Left lung (tissue), 10 donors: Measurements from ENCODE around the gene AMZ1. TPM values are rescaled to one million over a fixed set of nuclear protein-coding genes. Genes with fewer than 3 reads are reported as not detected.
A peak's percentile ranks its signal among the peaks of the same experiment; 100 is the strongest.

Experiments
- ATAC-seq: fragments of 200-7000 bp; cut with Tn5 transposase; one replicate; pipeline ENCODE4 v1.9.1; 2020; ENCODE audit warnings: moderate library complexity
- DNase-seq, 4 donors: peaks; one replicate each; pipeline ENCODE4 v3.0.0-alpha.2; 2013 to 2020
- H3K27ac ChIP-seq, 2 donors: fragments of 200-600 bp; sonication (generic) in 1 of 2; one replicate each; pipeline versions ENCODE4 v1.5.0 to v1.8.0; 2020 to 2021
- H3K27me3 ChIP-seq, 2 donors: fragments of 200-600 bp; sonication (generic) in 1 of 2; one replicate each; pipeline versions ENCODE4 v1.5.0 to v1.8.0; 2020 to 2021
- H3K36me3 ChIP-seq, 2 donors: fragments of 200-600 bp; sonication (generic) in 1 of 2; one replicate each; pipeline versions ENCODE4 v1.5.0 to v1.8.0; 2020 to 2021
- H3K4me1 ChIP-seq, 2 donors: fragments of 200-600 bp; one replicate each; pipeline ENCODE4 v1.8.0; 2021
- H3K4me3 ChIP-seq, 2 donors: fragments of 200-600 bp; sonication (generic) in 1 of 2; one replicate each; pipeline versions ENCODE4 v1.5.0 to v1.8.0; 2020 to 2021; ENCODE audit warnings: mild to moderate bottlenecking in 1 of 2
- H3K9me3 ChIP-seq, 2 donors: fragments of 200-600 bp; sonication (generic) in 1 of 2; one replicate each; pipeline versions ENCODE4 v1.5.0 to v1.8.0; 2020 to 2021
- intact Hi-C, 2 donors: fragments of 100-400 bp; cut with DNase I; formaldehyde crosslinking; loops; one replicate each; pipeline versions ENCODE4 v1.11.2 to v1.14.2; 2022
- polyA plus RNA-seq, 6 donors: library from polyadenylated mRNA; unstranded; fragments of 120-200 nt; gene quantifications; one replicate each; pipeline ENCODE4 v1.2.1, GENCODE V29; 2013; ENCODE audit not compliant: insufficient read length in 6 of 6
- total RNA-seq, 2 donors: library from RNA; stranded (reverse); fragmentation: NEBNext Ultra II Directional; extraction: Animal tissue kit (Norgen Biotek cat#: 25700); gene quantifications; one replicate each; pipeline ENCODE4 v1.2.1, GENCODE V29; 2021
- TF ChIP-seq, protein P1 (sequence below), 2 donors: fragments of 200-600 bp; sonication (generic) in 1 of 2; IDR thresholded peaks; one replicate each; pipeline versions ENCODE4 v1.5.0 to v1.8.0; 2021; ENCODE audit warnings: antibody characterized with exemption in 2 of 2
- donor health status: DM: no; HTN: yes; CAD: no.
- donor health status: DM: no; HTN: no; CAD: no.

Gene AMZ1
- total and polyA plus RNA-seq, 8 donors = 0.13 to 1.7 (median 0.71) TPM

GRCh38 chr7:2758673-2759616 is 70.9 kb downstream of the AMZ1 start:
- peaks cover 28 to 64% of the 10 kb centered on the region in 2 donors for H3K4me1 ChIP-seq
- H3K36me3 ChIP-seq = no peaks in the 10 kb centered on the region
- peak overlapping the region; percentile 86 to 88 for H3K27ac ChIP-seq
- H3K4me3 ChIP-seq = no peak overlapping the region
- TF ChIP-seq, protein P1, sequence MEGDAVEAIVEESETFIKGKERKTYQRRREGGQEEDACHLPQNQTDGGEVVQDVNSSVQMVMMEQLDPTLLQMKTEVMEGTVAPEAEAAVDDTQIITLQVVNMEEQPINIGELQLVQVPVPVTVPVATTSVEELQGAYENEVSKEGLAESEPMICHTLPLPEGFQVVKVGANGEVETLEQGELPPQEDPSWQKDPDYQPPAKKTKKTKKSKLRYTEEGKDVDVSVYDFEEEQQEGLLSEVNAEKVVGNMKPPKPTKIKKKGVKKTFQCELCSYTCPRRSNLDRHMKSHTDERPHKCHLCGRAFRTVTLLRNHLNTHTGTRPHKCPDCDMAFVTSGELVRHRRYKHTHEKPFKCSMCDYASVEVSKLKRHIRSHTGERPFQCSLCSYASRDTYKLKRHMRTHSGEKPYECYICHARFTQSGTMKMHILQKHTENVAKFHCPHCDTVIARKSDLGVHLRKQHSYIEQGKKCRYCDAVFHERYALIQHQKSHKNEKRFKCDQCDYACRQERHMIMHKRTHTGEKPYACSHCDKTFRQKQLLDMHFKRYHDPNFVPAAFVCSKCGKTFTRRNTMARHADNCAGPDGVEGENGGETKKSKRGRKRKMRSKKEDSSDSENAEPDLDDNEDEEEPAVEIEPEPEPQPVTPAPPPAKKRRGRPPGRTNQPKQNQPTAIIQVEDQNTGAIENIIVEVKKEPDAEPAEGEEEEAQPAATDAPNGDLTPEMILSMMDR (IDR thresholded peaks at IDR 0.05) = no peak
- ATAC-seq (no peak), DNase-seq (no peak)
- H3K9me3 ChIP-seq = no peaks in the 10 kb centered on the region
- intact Hi-C loops = no loop called here
- H3K27me3 ChIP-seq = no peaks in the 10 kb centered on the region

GRCh38 chr7:2759736-2760097 is 71.7 kb downstream of the AMZ1 start:
- intact Hi-C loops = no loop called here
- no peak overlapping the region for H3K4me3 ChIP-seq
- TF ChIP-seq, protein P1 (IDR thresholded peaks at IDR 0.05) = no peak
- H3K27me3 ChIP-seq = no peaks in the 10 kb centered on the region
- peak overlapping the region; percentile 86 to 88 for H3K27ac ChIP-seq
- DNase-seq (no peak), ATAC-seq (no peak)
- peaks cover 28 to 65% of the 10 kb centered on the region in 2 donors for H3K4me1 ChIP-seq
- no peaks in the 10 kb centered on the region for H3K9me3 ChIP-seq
- no peaks in the 10 kb centered on the region for H3K36me3 ChIP-seq

- H3K4me1 ChIP-seq = peaks cover 28 to 65% of the 10 kb centered on the region in 2 donors
- no peak overlapping the region for H3K4me3 ChIP-seq
- no peaks in the 10 kb centered on the region for H3K27me3 ChIP-seq
- intact Hi-C loops = no loop called here
- no peaks in the 10 kb centered on the region for H3K9me3 ChIP-seq
- TF ChIP-seq, protein P1 (IDR thresholded peaks at IDR 0.05) = peak in 1 of 2 donors; percentile 9
- H3K27ac ChIP-seq = peak overlapping the region; percentile 58 to 88
- H3K36me3 ChIP-seq = no peaks in the 10 kb centered on the region
- ATAC-seq (peak; percentile 36), DNase-seq (peak in 3 of 4 donors; percentile 43 to 78 (median 65))
These were observed 72.3 kb downstream of the AMZ1 start for GRCh38 chr7:2760098-2760889.

DNA sequence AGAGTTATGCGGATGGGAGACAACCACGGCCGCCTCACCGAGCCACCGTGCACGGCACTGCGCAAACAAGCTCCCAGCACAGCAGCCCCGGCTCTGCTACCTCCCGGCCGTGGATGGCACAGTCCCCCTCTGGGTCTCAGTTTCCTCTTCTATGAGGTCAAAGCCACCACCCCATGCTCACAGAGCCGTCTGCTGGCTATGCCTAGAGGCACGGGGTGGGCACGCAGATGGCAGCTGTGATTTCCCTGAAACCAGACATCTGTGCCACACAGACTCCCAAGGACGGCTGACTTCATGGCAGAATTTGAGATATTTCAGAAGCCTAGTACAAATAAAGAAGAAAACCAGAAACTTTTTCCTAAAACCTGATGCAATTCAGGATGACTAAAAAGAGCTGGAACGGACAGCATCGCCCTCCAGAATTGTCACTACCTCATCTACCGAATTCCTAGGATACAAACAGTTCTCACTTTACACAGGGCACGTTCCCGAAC is 73.2 kb downstream of the AMZ1 start:
- no peaks in the 10 kb centered on the region for H3K27me3 ChIP-seq
- H3K36me3 ChIP-seq = no peaks in the 10 kb centered on the region
- peaks cover 28 to 65% of the 10 kb centered on the region in 2 donors for H3K4me1 ChIP-seq
- DNase-seq (peak in 1 of 4 donors; percentile 65), ATAC-seq (no peak)
- no peaks in the 10 kb centered on the region for H3K9me3 ChIP-seq
- intact Hi-C loops = no loop called here
- TF ChIP-seq, protein P1 (IDR thresholded peaks at IDR 0.05) = no peak
- H3K4me3 ChIP-seq = no peak overlapping the region
- H3K27ac ChIP-seq = no peak overlapping the region
